Activated naive CD4-positive, alpha-beta T cell treated with anti-CD3 and anti-CD28 coated beads, Interleukin-2, amount 10 ng/mL, durations not matched to agents 7 days and 5 days (primary cell): ENCODE results near the gene EGFLAM.
A peak's percentile ranks its signal among the peaks of the same experiment; 100 is the strongest.

Source experiments
- CTCF ChIA-PET: fragments of 350-600 bp; sonication (Branson Sonifier 250); formaldehyde crosslinking; loops from one replicate; lab custom pipeline; 2021; ENCODE audit warnings: antibody characterized with exemption; lab: Charles Lee
- DNase-seq: peaks from one replicate; pipeline ENCODE4 v3.0.0-alpha.2; 2020
- H3K27ac Mint-ChIP-seq: one replicate; pipeline ENCODE4 v1.8.0; 2021; ENCODE audit warnings: mild to moderate bottlenecking, moderate library complexity, mixed read lengths
- H3K27me3 Mint-ChIP-seq: one replicate; pipeline ENCODE4 v1.8.0; 2021; ENCODE audit warnings: mild to moderate bottlenecking, mixed read lengths
- H3K36me3 Mint-ChIP-seq: one replicate; pipeline ENCODE4 v1.8.0; 2021; ENCODE audit warnings: mixed read lengths
- H3K4me1 Mint-ChIP-seq: one replicate; pipeline ENCODE4 v1.8.0; 2021; ENCODE audit warnings: mixed read lengths
- H3K4me3 Mint-ChIP-seq: one replicate; pipeline ENCODE4 v1.8.0; 2021; ENCODE audit warnings: mild to moderate bottlenecking, moderate library complexity, mixed read lengths
- H3K9me3 Mint-ChIP-seq: one replicate; pipeline ENCODE4 v1.8.0; 2021; ENCODE audit warnings: mixed read lengths

The EGFLAM gene

GRCh38 chr5:38450627-38451026 lies 192.3 kb downstream of the EGFLAM start:
- peaks cover 96% of the 10 kb centered on the region for H3K27me3 Mint-ChIP-seq
- no peaks in the 10 kb centered on the region for H3K36me3 Mint-ChIP-seq
- H3K27ac Mint-ChIP-seq: no peak overlapping the region
- H3K4me3 Mint-ChIP-seq: no peak overlapping the region
- no peak for DNase-seq
- peaks cover 22% of the 10 kb centered on the region for H3K4me1 Mint-ChIP-seq
- no peaks in the 10 kb centered on the region for H3K9me3 Mint-ChIP-seq
- CTCF ChIA-PET: interaction anchor here (1.7 kb wide), 1 partner anchor 9 kb away, joined by 7 read pairs; no protein-coding TSS in a partner anchor

DNA sequence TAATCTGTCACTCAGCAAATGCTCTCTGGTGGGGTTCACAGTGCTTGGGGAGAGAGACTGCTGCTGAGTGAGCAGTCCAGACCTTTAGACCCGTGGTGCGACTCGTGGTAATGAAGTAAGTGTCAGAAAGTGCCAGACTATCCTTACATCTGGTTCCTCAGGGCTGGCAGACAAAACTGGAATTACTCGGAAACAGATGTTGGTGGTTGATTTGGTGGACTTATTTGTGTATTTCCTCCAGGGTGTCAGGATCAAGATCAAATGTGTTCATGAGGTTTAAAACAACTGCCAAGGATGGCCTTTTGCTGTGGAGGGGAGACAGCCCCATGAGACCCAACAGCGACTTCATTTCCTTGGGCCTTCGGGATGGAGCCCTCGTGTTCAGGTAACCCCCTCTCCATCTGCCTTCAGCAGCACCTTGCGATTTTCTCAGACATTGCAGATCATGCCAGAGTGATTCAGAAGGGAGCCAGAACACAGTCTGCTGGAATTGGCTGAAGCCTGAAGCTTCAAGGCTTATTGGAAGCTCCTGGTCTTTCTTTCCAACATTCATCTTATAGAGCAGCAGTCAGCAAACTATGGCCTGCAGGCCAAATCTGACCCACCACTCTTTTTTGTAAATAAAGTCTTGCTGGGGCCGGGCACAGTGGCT lies 192.8 kb downstream of the EGFLAM start:
- Mint-ChIP-seq H3K4me1 (peaks cover 22% of the 10 kb centered on the region), H3K9me3 (no peaks in the 10 kb centered on the region), H3K27me3 (peaks cover 96% of the 10 kb centered on the region), H3K36me3 (no peaks in the 10 kb centered on the region), H3K4me3 (no peak overlapping the region), H3K27ac (no peak overlapping the region)
- CTCF ChIA-PET: interaction anchor here (0.6 kb wide), 1 partner anchor 1509 kb away, joined by 3 read pairs; no protein-coding TSS in a partner anchor
- no peak for DNase-seq

DNA sequence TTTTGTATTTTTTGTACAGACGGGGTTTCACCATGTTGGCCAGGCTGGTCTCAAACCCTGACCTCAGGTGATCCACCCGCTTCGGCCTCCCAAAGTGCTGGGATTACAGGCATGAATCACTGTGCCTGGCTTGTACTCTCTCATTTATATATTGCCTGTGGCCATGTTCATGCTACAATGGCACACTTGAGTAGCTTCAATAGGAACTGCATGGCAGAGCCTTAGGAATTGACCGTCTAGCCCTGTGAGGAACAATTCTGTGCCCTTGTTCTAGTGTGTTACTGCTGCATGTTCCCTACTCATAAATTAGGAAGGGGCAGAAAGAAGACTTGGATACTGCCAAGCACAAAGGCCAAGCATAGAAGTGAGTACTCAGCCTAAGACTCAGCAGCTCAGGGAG lies 193.8 kb downstream of the EGFLAM start:
- Mint-ChIP-seq H3K27ac (no peak overlapping the region), H3K36me3 (no peaks in the 10 kb centered on the region), H3K9me3 (no peaks in the 10 kb centered on the region), H3K4me3 (no peak overlapping the region), H3K27me3 (peaks cover 100% of the 10 kb centered on the region), H3K4me1 (peaks cover 22% of the 10 kb centered on the region)
- DNase-seq: no peak
- CTCF ChIA-PET: interaction anchor here (0.6 to 2.9 kb wide), 3 partner anchors 10 to 1510 kb away, joined by 3 to 26 read pairs (median 3); no protein-coding TSS in a partner anchor

GRCh38 chr5:38453506-38453905 lies 195.1 kb downstream of the EGFLAM start:
- Mint-ChIP-seq H3K4me1 (peaks cover 22% of the 10 kb centered on the region), H3K27ac (peak overlapping the region; percentile 62), H3K4me3 (peak overlapping the region; percentile 1), H3K36me3 (no peaks in the 10 kb centered on the region), H3K27me3 (peaks cover 96% of the 10 kb centered on the region), H3K9me3 (no peaks in the 10 kb centered on the region)
- CTCF ChIA-PET: interaction anchor here (0.8 to 2.9 kb wide), 5 partner anchors 12 to 1040 kb away, joined by 3 to 26 read pairs (median 3); no protein-coding TSS in a partner anchor
- peak; percentile 78 for DNase-seq

GRCh38 chr5:38453921-38454320 lies 195.6 kb downstream of the EGFLAM start:
- Mint-ChIP-seq H3K4me3 (peak overlapping the region; percentile 1), H3K27me3 (peaks cover 96% of the 10 kb centered on the region), H3K9me3 (no peaks in the 10 kb centered on the region), H3K27ac (peak overlapping the region; percentile 62), H3K36me3 (no peaks in the 10 kb centered on the region), H3K4me1 (peaks cover 22% of the 10 kb centered on the region)
- CTCF ChIA-PET: interaction anchor here (0.8 to 2.9 kb wide), 5 partner anchors 12 to 1041 kb away, joined by 3 to 26 read pairs (median 3); no protein-coding TSS in a partner anchor
- no peak for DNase-seq

GRCh38 chr5:38455796-38456330 lies 197.5 kb downstream of the EGFLAM start:
- H3K4me1 Mint-ChIP-seq: peaks cover 22% of the 10 kb centered on the region
- H3K36me3 Mint-ChIP-seq: no peaks in the 10 kb centered on the region
- CTCF ChIA-PET: interaction anchor here (0.8 to 1.0 kb wide), 2 partner anchors 353 to 466 kb away, joined by 3 read pairs; no protein-coding TSS in a partner anchor
- peaks cover 94% of the 10 kb centered on the region for H3K27me3 Mint-ChIP-seq
- peak overlapping the region; percentile 19 for H3K27ac Mint-ChIP-seq
- H3K4me3 Mint-ChIP-seq: no peak overlapping the region
- no peaks in the 10 kb centered on the region for H3K9me3 Mint-ChIP-seq
- no peak for DNase-seq

DNA sequence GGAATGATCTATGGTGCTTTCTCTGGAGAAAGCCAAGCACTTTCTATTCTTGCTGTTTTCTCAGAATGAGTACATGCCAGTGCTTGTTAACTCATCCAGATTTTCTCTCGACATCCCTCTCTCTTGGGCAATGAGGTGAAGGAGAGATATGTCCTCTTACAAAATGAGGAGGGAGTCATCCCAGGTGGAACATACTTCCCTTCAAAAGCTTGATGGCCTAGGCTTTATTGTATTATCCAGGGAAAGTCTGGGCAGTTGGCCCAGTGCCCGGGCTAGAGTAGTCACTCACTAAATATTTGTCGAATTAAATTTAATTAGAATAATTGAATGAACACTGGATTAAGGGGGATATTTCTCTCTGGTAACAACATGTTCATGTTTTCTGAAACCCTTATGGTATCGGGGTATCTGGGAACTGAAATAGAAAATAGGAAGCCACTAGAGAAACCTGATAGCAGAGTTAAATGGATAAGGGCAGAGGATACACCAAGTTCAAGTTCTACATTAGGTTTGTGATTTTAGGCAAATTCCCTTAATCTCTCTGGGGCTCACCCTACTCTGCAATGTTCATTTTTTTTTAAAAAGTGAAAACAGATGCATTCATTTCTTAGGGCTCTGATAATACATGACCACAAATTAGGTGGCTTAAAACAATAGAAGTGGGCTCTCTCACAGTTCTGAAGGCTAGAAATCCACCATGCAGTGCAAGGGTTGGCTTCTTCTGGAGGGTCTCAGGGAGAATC lies 198.5 kb downstream of the EGFLAM start:
- Mint-ChIP-seq H3K4me1 (peaks cover 22% of the 10 kb centered on the region), H3K27ac (no peak overlapping the region), H3K36me3 (no peaks in the 10 kb centered on the region), H3K9me3 (no peaks in the 10 kb centered on the region), H3K27me3 (peaks cover 88% of the 10 kb centered on the region), H3K4me3 (no peak overlapping the region)
- CTCF ChIA-PET: no interaction called here
- DNase-seq: no peak

DNA sequence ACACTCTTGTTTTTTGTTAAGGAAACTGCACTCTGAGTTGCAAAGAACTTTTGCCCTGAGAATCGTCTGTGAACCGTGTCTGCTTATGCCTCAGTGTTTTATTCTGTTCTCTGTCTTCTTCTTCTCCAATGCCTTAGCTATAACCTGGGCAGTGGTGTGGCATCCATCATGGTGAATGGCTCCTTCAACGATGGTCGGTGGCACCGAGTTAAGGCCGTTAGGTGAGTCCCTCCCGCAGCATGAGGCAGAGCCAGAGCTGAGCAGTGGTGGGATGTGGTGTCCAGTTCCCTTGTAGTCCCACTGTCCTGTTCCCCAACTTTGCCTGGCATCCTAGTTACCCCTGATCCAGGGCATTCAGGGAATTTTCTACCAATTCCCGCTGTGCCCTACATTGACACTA lies 199.8 kb downstream of the EGFLAM start:
- H3K27ac Mint-ChIP-seq: no peak overlapping the region
- H3K36me3 Mint-ChIP-seq: no peaks in the 10 kb centered on the region
- DNase-seq: no peak
- H3K9me3 Mint-ChIP-seq: no peaks in the 10 kb centered on the region
- CTCF ChIA-PET: interaction anchor here (1.8 kb wide), 1 partner anchor 16 kb away, joined by 9 read pairs; no protein-coding TSS in a partner anchor
- H3K27me3 Mint-ChIP-seq: peaks cover 86% of the 10 kb centered on the region
- no peak overlapping the region for H3K4me3 Mint-ChIP-seq
- H3K4me1 Mint-ChIP-seq: peaks cover 12% of the 10 kb centered on the region

- CTCF ChIA-PET: interaction anchor here (1.3 kb wide), 1 partner anchor 22 kb away, joined by 3 read pairs; no protein-coding TSS in a partner anchor
- Mint-ChIP-seq H3K27ac (no peak overlapping the region), H3K4me3 (no peak overlapping the region), H3K9me3 (no peaks in the 10 kb centered on the region), H3K4me1 (no peaks in the 10 kb centered on the region), H3K27me3 (peaks cover 41% of the 10 kb centered on the region), H3K36me3 (no peaks in the 10 kb centered on the region)
- no peak for DNase-seq
Observed at GRCh38 chr5:38462976-38463633, 204.7 kb downstream of the EGFLAM start.

- CTCF ChIA-PET: interaction anchor here (1.3 kb wide), 1 partner anchor 23 kb away, joined by 3 read pairs; no protein-coding TSS in a partner anchor
- Mint-ChIP-seq H3K4me3 (no peak overlapping the region), H3K27me3 (peaks cover 38% of the 10 kb centered on the region), H3K4me1 (no peaks in the 10 kb centered on the region), H3K9me3 (no peaks in the 10 kb centered on the region), H3K36me3 (no peaks in the 10 kb centered on the region), H3K27ac (no peak overlapping the region)
- DNase-seq: no peak
Observed at GRCh38 chr5:38463634-38464521, 205.5 kb downstream of the EGFLAM start.

GRCh38 chr5:38465061-38465460 lies 206.7 kb downstream of the EGFLAM start:
- H3K27me3 Mint-ChIP-seq: peaks cover 40% of the 10 kb centered on the region
- no peaks in the 10 kb centered on the region for H3K36me3 Mint-ChIP-seq
- DNase-seq: no peak
- no peak overlapping the region for H3K4me3 Mint-ChIP-seq
- H3K9me3 Mint-ChIP-seq: no peaks in the 10 kb centered on the region
- H3K27ac Mint-ChIP-seq: no peak overlapping the region
- CTCF ChIA-PET: interaction anchor here (1.4 kb wide), 1 partner anchor 23 kb away, joined by 3 read pairs; no protein-coding TSS in a partner anchor
- H3K4me1 Mint-ChIP-seq: no peaks in the 10 kb centered on the region

DNA sequence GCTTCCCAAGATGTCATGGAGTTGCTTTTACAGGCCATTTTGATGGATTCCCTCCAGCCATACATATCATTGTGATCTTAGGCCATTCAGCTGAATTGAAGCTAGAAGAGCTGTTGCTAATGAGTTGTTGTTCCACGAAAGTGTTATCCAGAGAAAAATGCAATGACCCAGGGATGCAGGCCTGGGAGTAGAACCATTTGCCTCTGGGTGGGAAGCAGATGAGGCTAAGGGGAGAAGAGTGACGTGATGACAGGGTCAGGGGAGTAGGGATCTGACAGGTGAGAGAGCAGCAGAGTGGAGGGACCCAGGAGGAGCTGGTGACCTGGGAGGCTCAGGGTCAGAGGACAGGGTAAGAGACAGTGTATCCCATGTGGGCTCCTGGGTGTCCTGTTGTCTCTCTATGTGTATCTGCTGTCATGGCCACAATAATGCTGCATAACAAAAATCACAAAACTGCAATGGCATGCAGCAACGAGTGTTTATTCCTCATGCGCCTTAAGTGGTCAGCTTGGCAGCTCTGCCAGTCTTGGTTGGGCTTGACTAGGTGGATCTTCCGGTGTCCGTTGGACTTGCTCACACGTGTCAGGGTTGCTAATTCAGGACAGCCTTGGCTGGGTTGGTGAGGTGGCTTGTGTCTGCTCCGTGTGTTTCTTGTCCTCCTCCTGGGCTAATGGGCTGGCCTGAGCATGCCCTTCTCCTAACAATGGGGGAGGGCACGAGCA lies 207.5 kb downstream of the EGFLAM start:
- CTCF ChIA-PET: interaction anchor here (1.4 kb wide), 1 partner anchor 24 kb away, joined by 3 read pairs; no protein-coding TSS in a partner anchor

More for the DNA sequence above, 207.5 kb downstream of the EGFLAM start:
- H3K4me1 Mint-ChIP-seq: no peaks in the 10 kb centered on the region
- H3K9me3 Mint-ChIP-seq: no peaks in the 10 kb centered on the region
- no peak overlapping the region for H3K27ac Mint-ChIP-seq
- no peak overlapping the region for H3K4me3 Mint-ChIP-seq
- no peaks in the 10 kb centered on the region for H3K36me3 Mint-ChIP-seq
- peaks cover 37% of the 10 kb centered on the region for H3K27me3 Mint-ChIP-seq
- no peak for DNase-seq
